Measurements from ENCODE around the gene SPG11.
"Not testable (repeated sequence)": the region's sequence is repeated elsewhere in the genome, so short reads cannot be mapped to it uniquely, and the experiment has no call there.

Gene SPG11

GRCh38 chr15:44625286-44625685 lies 38.2 kb downstream of the SPG11 start:
- H3K18ac ChIP-seq (ENCODE audit: low read length); H2BK120ac ChIP-seq (ENCODE audit: low read depth, low read length); H3K79me1 ChIP-seq (ENCODE audit: low read depth, low read length); H3K9me3 ChIP-seq (replicated peaks in 1 of 2; ENCODE audit: control insufficient read depth in 2 of 2, insufficient read depth in 1 of 2, low read depth in 1 of 2, low read length in 2 of 2); H3K23ac ChIP-seq (ENCODE audit: low read depth, low read length, poor library complexity); H2BK15ac ChIP-seq (ENCODE audit: low read length); H3K4me1 ChIP-seq (ENCODE audit: control insufficient read depth in 2 of 2, insufficient read depth in 1 of 2, low read depth in 1 of 2, low read length in 2 of 2); H3K4me3 ChIP-seq (ENCODE audit: low read length in 2 of 2); H2AK5ac ChIP-seq (ENCODE audit: low read depth, low read length); H3K14ac ChIP-seq (ENCODE audit: low read length); H2BK5ac ChIP-seq (ENCODE audit: low read length); H4K91ac ChIP-seq (ENCODE audit: low read depth, low read length, poor library complexity); H4K8ac ChIP-seq (ENCODE audit: low read depth, low read length); H3K4me2 ChIP-seq (ENCODE audit: insufficient read depth, low read length, poor library complexity, severe bottlenecking); H3K9ac ChIP-seq (ENCODE audit: low read depth, low read length, poor library complexity); DNase-seq (ENCODE audit: low spot score); H2BK12ac ChIP-seq (ENCODE audit: low read length); H2AFZ ChIP-seq (ENCODE audit: low read length); H3K27ac ChIP-seq (replicated peaks; ENCODE audit: low read length); H3K4ac ChIP-seq (ENCODE audit: low read length); H3K27me3 ChIP-seq (ENCODE audit: control insufficient read depth in 3 of 3, insufficient read depth in 3 of 3, low read depth in 1 of 3, low read length in 3 of 3): not testable (repeated sequence)
- peaks cover 9 to 94% of the 10 kb centered on the region in 2 donors for H3K36me3 ChIP-seq (replicated peaks in 1 of 2; ENCODE audit: control insufficient read depth in 2 of 2, insufficient read depth in 2 of 2, low read length in 2 of 2)
- no CpG with 5 or more reads among the region's 2 CpGs for WGBS, 2 donors (ENCODE audit: extremely low coverage in 2 of 2, insufficient read length in 2 of 2, insufficient replicate concordance in 1 of 2)

- Histone ChIP-seq H4K8ac (ENCODE audit: low read depth, low read length) (no peak overlapping the region), H2AK5ac (ENCODE audit: low read depth, low read length) (no peak overlapping the region), H3K9ac (ENCODE audit: low read depth, low read length, poor library complexity) (no peak overlapping the region), H3K27me3 (ENCODE audit: control insufficient read depth in 3 of 3, insufficient read depth in 3 of 3, low read depth in 1 of 3, low read length in 3 of 3) (no peaks in the 10 kb centered on the region), H4K91ac (ENCODE audit: low read depth, low read length, poor library complexity) (no peak overlapping the region), H2BK15ac (ENCODE audit: low read length) (no peak overlapping the region), H2AFZ (ENCODE audit: low read length) (no peak overlapping the region), H3K36me3 (replicated peaks in 1 of 2; ENCODE audit: control insufficient read depth in 2 of 2, insufficient read depth in 2 of 2, low read length in 2 of 2) (peaks cover 3 to 93% of the 10 kb centered on the region in 2 donors), H3K4me1 (ENCODE audit: control insufficient read depth in 2 of 2, insufficient read depth in 1 of 2, low read depth in 1 of 2, low read length in 2 of 2) (no peaks in the 10 kb centered on the region), H2BK120ac (ENCODE audit: low read depth, low read length) (no peak overlapping the region), H3K4me2 (ENCODE audit: insufficient read depth, low read length, poor library complexity, severe bottlenecking) (no peak overlapping the region), H3K4me3 (ENCODE audit: low read length in 2 of 2) (no peak overlapping the region), H3K18ac (ENCODE audit: low read length) (no peak overlapping the region), H3K79me1 (ENCODE audit: low read depth, low read length) (no peaks in the 10 kb centered on the region), H2BK12ac (ENCODE audit: low read length) (no peak overlapping the region), H3K23ac (ENCODE audit: low read depth, low read length, poor library complexity) (no peak overlapping the region), H3K4ac (ENCODE audit: low read length) (no peak overlapping the region), H2BK5ac (ENCODE audit: low read length) (no peak overlapping the region), H3K14ac (ENCODE audit: low read length) (no peak overlapping the region), H3K9me3 (replicated peaks in 1 of 2; ENCODE audit: control insufficient read depth in 2 of 2, insufficient read depth in 1 of 2, low read depth in 1 of 2, low read length in 2 of 2) (no peaks in the 10 kb centered on the region), H3K27ac (replicated peaks; ENCODE audit: low read length) (no peak overlapping the region)
- no peak for DNase-seq (ENCODE audit: low spot score)
Observed at GRCh38 chr15:44623178-44623577, 40.3 kb downstream of the SPG11 start.

DNA sequence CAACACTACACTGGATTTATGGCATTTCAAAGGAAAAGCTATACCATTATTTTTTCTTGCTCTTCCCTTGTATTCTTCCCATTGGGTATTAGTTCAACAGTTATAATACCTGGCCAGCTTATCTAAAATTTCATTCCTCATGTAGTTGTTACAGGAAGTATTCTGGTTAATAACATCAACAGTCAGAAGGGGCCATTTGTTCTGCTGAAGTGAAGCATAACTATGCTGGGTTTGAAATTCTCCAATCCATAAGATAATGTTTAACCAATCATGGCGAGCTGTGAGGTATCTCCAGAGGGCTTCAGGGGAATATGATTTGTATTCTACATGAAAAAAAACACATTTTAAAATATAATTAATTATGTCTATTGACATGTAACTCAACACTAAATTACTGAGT lies 43.4 kb downstream of the SPG11 start:
- no peak overlapping the region for H2BK12ac ChIP-seq (ENCODE audit: low read length)
- H3K4me2 ChIP-seq (ENCODE audit: insufficient read depth, low read length, poor library complexity, severe bottlenecking): no peak overlapping the region
- no peak overlapping the region for H4K91ac ChIP-seq (ENCODE audit: low read depth, low read length, poor library complexity)
- no peaks in the 10 kb centered on the region for H3K79me1 ChIP-seq (ENCODE audit: low read depth, low read length)
- H3K4ac ChIP-seq (ENCODE audit: low read length): no peak overlapping the region
- no peak overlapping the region for H3K27ac ChIP-seq (replicated peaks; ENCODE audit: low read length)
- H3K23ac ChIP-seq (ENCODE audit: low read depth, low read length, poor library complexity): no peak overlapping the region
- H2BK15ac ChIP-seq (ENCODE audit: low read length): no peak overlapping the region
- H3K9me3 ChIP-seq (replicated peaks in 1 of 2; ENCODE audit: control insufficient read depth in 2 of 2, insufficient read depth in 1 of 2, low read depth in 1 of 2, low read length in 2 of 2): no peaks in the 10 kb centered on the region
- peaks cover 3 to 94% of the 10 kb centered on the region in 2 donors for H3K36me3 ChIP-seq (replicated peaks in 1 of 2; ENCODE audit: control insufficient read depth in 2 of 2, insufficient read depth in 2 of 2, low read length in 2 of 2)
- no peak overlapping the region for H2BK120ac ChIP-seq (ENCODE audit: low read depth, low read length)
- DNase-seq (ENCODE audit: low spot score): no peak
- no peaks in the 10 kb centered on the region for H3K27me3 ChIP-seq (ENCODE audit: control insufficient read depth in 3 of 3, insufficient read depth in 3 of 3, low read depth in 1 of 3, low read length in 3 of 3)
- H3K4me1 ChIP-seq (ENCODE audit: control insufficient read depth in 2 of 2, insufficient read depth in 1 of 2, low read depth in 1 of 2, low read length in 2 of 2): no peaks in the 10 kb centered on the region
- no peak overlapping the region for H3K9ac ChIP-seq (ENCODE audit: low read depth, low read length, poor library complexity)
- no peak overlapping the region for H4K8ac ChIP-seq (ENCODE audit: low read depth, low read length)
- no peak overlapping the region for H3K18ac ChIP-seq (ENCODE audit: low read length)
- no peak overlapping the region for H2BK5ac ChIP-seq (ENCODE audit: low read length)
- no peak overlapping the region for H3K14ac ChIP-seq (ENCODE audit: low read length)
- H2AFZ ChIP-seq (ENCODE audit: low read length): no peak overlapping the region
- no CpG with 5 or more reads among the region's 1 CpG for WGBS, 2 donors (ENCODE audit: extremely low coverage in 2 of 2, insufficient read length in 2 of 2, insufficient replicate concordance in 1 of 2)
- H3K4me3 ChIP-seq (ENCODE audit: low read length in 2 of 2): no peak overlapping the region
- no peak overlapping the region for H2AK5ac ChIP-seq (ENCODE audit: low read depth, low read length)

DNA sequence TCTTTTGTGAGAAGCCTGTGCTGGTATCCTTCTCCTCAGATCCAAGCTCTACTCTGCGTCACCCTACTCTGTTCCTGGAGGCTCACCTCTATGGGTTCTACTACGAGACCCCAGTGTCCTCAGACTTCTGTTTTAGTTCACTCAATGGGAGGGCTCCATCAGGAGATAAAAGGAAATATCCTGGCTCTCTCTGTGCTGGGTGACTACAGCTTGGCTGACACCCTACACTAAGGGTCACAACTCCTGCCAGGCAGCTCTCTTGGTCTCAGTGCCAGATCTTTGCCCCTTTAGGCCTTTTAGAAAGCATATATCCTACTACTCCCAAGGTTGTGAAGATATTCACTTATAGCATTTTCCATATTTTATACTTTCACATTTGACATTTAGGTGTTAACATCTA lies 46.5 kb downstream of the SPG11 start:
- Histone ChIP-seq H3K36me3 (replicated peaks in 1 of 2; ENCODE audit: control insufficient read depth in 2 of 2, insufficient read depth in 2 of 2, low read length in 2 of 2) (peaks cover 8 to 94% of the 10 kb centered on the region in 2 donors), H3K14ac (ENCODE audit: low read length) (no peak overlapping the region)

More for the DNA sequence above, 46.5 kb downstream of the SPG11 start:
- no peak for DNase-seq (ENCODE audit: low spot score)
- Histone ChIP-seq H2AFZ (ENCODE audit: low read length) (no peak overlapping the region), H4K8ac (ENCODE audit: low read depth, low read length) (no peak overlapping the region), H3K4ac (ENCODE audit: low read length) (no peak overlapping the region), H3K9me3 (replicated peaks in 1 of 2; ENCODE audit: control insufficient read depth in 2 of 2, insufficient read depth in 1 of 2, low read depth in 1 of 2, low read length in 2 of 2) (no peaks in the 10 kb centered on the region), H4K91ac (ENCODE audit: low read depth, low read length, poor library complexity) (no peak overlapping the region), H3K9ac (ENCODE audit: low read depth, low read length, poor library complexity) (no peak overlapping the region), H2AK5ac (ENCODE audit: low read depth, low read length) (no peak overlapping the region), H2BK120ac (ENCODE audit: low read depth, low read length) (no peak overlapping the region), H2BK15ac (ENCODE audit: low read length) (no peak overlapping the region), H2BK12ac (ENCODE audit: low read length) (no peak overlapping the region), H3K4me2 (ENCODE audit: insufficient read depth, low read length, poor library complexity, severe bottlenecking) (no peak overlapping the region), H2BK5ac (ENCODE audit: low read length) (no peak overlapping the region), H3K27me3 (ENCODE audit: control insufficient read depth in 3 of 3, insufficient read depth in 3 of 3, low read depth in 1 of 3, low read length in 3 of 3) (no peaks in the 10 kb centered on the region), H3K27ac (replicated peaks; ENCODE audit: low read length) (no peak overlapping the region), H3K18ac (ENCODE audit: low read length) (no peak overlapping the region), H3K4me3 (ENCODE audit: low read length in 2 of 2) (no peak overlapping the region), H3K4me1 (ENCODE audit: control insufficient read depth in 2 of 2, insufficient read depth in 1 of 2, low read depth in 1 of 2, low read length in 2 of 2) (no peaks in the 10 kb centered on the region), H3K79me1 (ENCODE audit: low read depth, low read length) (no peaks in the 10 kb centered on the region), H3K23ac (ENCODE audit: low read depth, low read length, poor library complexity) (no peak overlapping the region)
- WGBS, 2 donors (ENCODE audit: extremely low coverage in 2 of 2, insufficient read length in 2 of 2, insufficient replicate concordance in 1 of 2): no CpG with 5 or more reads among the region's 2 CpGs
